Measurements from ENCODE around the gene PLET1.
"Not testable (repeated sequence)": the region's sequence is repeated elsewhere in the genome, so short reads cannot be mapped to it uniquely, and the experiment has no call there.

The PLET1 gene

GRCh38 chr11:112213753-112214152 lies 46.9 kb downstream of the PLET1 start:
- DNase-seq (ENCODE audit: low read depth in 3 of 3, low spot score in 1 of 3), result no peak

- no peak for DNase-seq (ENCODE audit: low read depth in 3 of 3, low spot score in 1 of 3)
Observed at GRCh38 chr11:112212710-112213109, 48.0 kb downstream of the PLET1 start.

GRCh38 chr11:112212290-112212689 lies 48.4 kb downstream of the PLET1 start:
- DNase-seq (ENCODE audit: low read depth in 3 of 3, low spot score in 1 of 3), result no peak

GRCh38 chr11:112211536-112211935 lies 49.1 kb downstream of the PLET1 start:
- no peak for DNase-seq (ENCODE audit: low read depth in 3 of 3, low spot score in 1 of 3)

- no peak for DNase-seq (ENCODE audit: low read depth in 3 of 3, low spot score in 1 of 3)
Observed at GRCh38 chr11:112210890-112211289, 49.8 kb downstream of the PLET1 start.

GRCh38 chr11:112206071-112206470 lies 54.6 kb downstream of the PLET1 start:
- DNase-seq (ENCODE audit: low read depth in 3 of 3, low spot score in 1 of 3), result no peak

- no peak for DNase-seq (ENCODE audit: low read depth in 3 of 3, low spot score in 1 of 3)
Observed at GRCh38 chr11:112200252-112200651, 60.4 kb downstream of the PLET1 start.

- DNase-seq (ENCODE audit: low read depth in 3 of 3, low spot score in 1 of 3), result not testable (repeated sequence)
Observed at GRCh38 chr11:112199101-112199500, 61.6 kb downstream of the PLET1 start.

Data from stimulated activated CD4-positive, alpha-beta T cell treated with anti-CD3 and anti-CD28 coated beads, TNF-alpha, amount 100 ng/mL, for 1 hour (primary cell).